Endodermal cell (in vitro differentiated cells): ENCODE measurements around the gene SYCN. TPM values are rescaled to one million over a fixed set of nuclear protein-coding genes. Genes with fewer than 3 reads are reported as not detected.

Experiments used
- DNase-seq: peaks from one replicate; pipeline ENCODE4 v3.0.0-alpha.2; 2017
- H3K27ac ChIP-seq: 2 replicates; pipeline ENCODE4 v1.5.1; 2013; ENCODE audit warnings: mild to moderate bottlenecking, low read depth, low read length, moderate library complexity
- H3K27me3 ChIP-seq: 2 replicates; pipeline ENCODE4 v1.6.1; 2013; ENCODE audit warnings: mild to moderate bottlenecking, low read length, moderate library complexity; ENCODE audit not compliant: insufficient read depth, control insufficient read depth, poor library complexity, severe bottlenecking
- H3K36me3 ChIP-seq: 2 replicates; pipeline ENCODE4 v1.7.0; 2013; ENCODE audit warnings: mild to moderate bottlenecking, low read length, moderate library complexity; ENCODE audit not compliant: control insufficient read depth, insufficient read depth
- H3K4me1 ChIP-seq: one replicate; pipeline ENCODE4 v1.7.0; 2013; ENCODE audit warnings: low read length; ENCODE audit not compliant: control insufficient read depth, insufficient read depth
- H3K4me3 ChIP-seq: 2 replicates; pipeline ENCODE4 v1.5.1; 2013; ENCODE audit warnings: mild to moderate bottlenecking, low read length, moderate library complexity
- H3K9ac ChIP-seq: 2 replicates; pipeline ENCODE4 v1.6.1; 2013; ENCODE audit warnings: mild to moderate bottlenecking, low read length, moderate library complexity; ENCODE audit not compliant: poor library complexity, severe bottlenecking; ENCODE audit errors: extremely low read depth
- H3K9me3 ChIP-seq: 2 replicates; pipeline ENCODE4 v1.6.1; 2013; ENCODE audit warnings: mild to moderate bottlenecking, low read length, moderate library complexity; ENCODE audit not compliant: control insufficient read depth
- H3K27ac Mint-ChIP-seq: 2 replicates; pipeline ENCODE4 v1.8.0; 2020; ENCODE audit warnings: mixed read lengths
- H3K27me3 Mint-ChIP-seq: 2 replicates; pipeline ENCODE4 v1.8.0; 2021; ENCODE audit warnings: mild to moderate bottlenecking, mixed read lengths; ENCODE audit not compliant: insufficient read depth
- H3K36me3 Mint-ChIP-seq: 2 replicates; pipeline ENCODE4 v1.8.0; 2020; ENCODE audit warnings: low read depth, mixed read lengths
- H3K4me1 Mint-ChIP-seq: 2 replicates; pipeline ENCODE4 v1.8.0; 2020; ENCODE audit warnings: mixed read lengths
- H3K4me3 Mint-ChIP-seq: 2 replicates; pipeline ENCODE4 v1.8.0; 2020; ENCODE audit warnings: mild to moderate bottlenecking, moderate library complexity, mixed read lengths
- H3K9me3 Mint-ChIP-seq: 2 replicates; pipeline ENCODE4 v1.8.0; 2020; ENCODE audit warnings: mild to moderate bottlenecking, mixed read lengths
- WGBS, 2 experiments: methylation state at CpG; one replicate each; pipeline versions ENCODE4 v1.1.5 to v1.1.7; 2013; ENCODE audit warnings: missing lambda C conversion rate in 2 of 2, mixed read lengths in 1 of 2; ENCODE audit not compliant: insufficient coverage in 1 of 2, insufficient read length in 1 of 2; 5-methylcytosine and 5-hydroxymethylcytosine counted together
- total RNA-seq, 2 donors: library from RNA; stranded (reverse); fragmentation: NEBNext Ultra II Directional in 1 of 2; extraction: Animal tissue kit (Norgen Biotek cat#: 25700) in 1 of 2; gene quantifications; 2 replicates in 1 of 2; 3 replicates in 1 of 2; pipeline ENCODE4 v1.2.1, GENCODE V29; 2021
- TF ChIP-seq, protein P1 (sequence below): fragments of 200-600 bp; sonication (generic); conservative IDR thresholded peaks from 2 replicates; pipeline ENCODE4 v1.5.0; 2021; ENCODE audit warnings: antibody characterized with exemption, mild to moderate bottlenecking

SYCN gene
- total RNA-seq, 2 donors from 2014 or later: not detected

DNA sequence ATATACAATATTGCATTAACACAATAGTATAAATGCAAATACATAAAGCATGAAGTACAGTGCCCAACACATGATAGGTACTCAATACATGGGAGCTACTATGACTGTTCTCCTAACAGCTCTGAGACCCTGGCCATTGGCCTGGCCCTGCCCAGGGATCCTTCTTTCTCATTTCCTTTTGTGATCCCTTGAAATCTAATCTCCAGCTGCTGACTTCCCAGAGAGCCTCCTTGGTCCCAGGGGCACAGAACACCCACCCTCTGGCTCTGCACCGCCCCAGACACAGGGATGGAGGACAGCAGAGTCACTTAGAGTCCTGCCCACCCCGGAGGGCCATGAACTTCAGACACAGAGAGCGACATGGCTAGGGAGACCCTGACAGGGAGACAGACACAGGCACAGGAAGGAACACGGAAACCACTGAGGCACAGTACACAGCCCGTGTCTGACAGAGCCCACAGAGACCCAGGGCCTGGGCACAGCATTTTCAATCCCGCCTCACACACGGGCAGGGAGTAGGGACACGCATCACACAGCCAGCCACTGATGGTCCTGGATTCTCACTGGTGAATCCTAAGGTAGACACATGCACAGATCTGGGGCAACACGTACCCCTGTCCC lies 4.2 kb upstream of the SYCN start:
- H3K4me3 Mint-ChIP-seq: no peak overlapping the region
- Histone ChIP-seq H3K27ac (no peak overlapping the region), H3K9ac (no peak overlapping the region), H3K4me1 (no peaks in the 10 kb centered on the region), H3K36me3 (no peaks in the 10 kb centered on the region), H3K9me3 (no peaks in the 10 kb centered on the region), H3K4me3 (no peak overlapping the region), H3K27me3 (peaks cover 15% of the 10 kb centered on the region)
- WGBS, 2 experiments: 86 to 89% methylated on average over 7 to 9 of the region's 9 CpGs
- H3K27ac Mint-ChIP-seq: no peak overlapping the region
- peaks cover 37% of the 10 kb centered on the region for H3K27me3 Mint-ChIP-seq
- TF ChIP-seq, protein P1, sequence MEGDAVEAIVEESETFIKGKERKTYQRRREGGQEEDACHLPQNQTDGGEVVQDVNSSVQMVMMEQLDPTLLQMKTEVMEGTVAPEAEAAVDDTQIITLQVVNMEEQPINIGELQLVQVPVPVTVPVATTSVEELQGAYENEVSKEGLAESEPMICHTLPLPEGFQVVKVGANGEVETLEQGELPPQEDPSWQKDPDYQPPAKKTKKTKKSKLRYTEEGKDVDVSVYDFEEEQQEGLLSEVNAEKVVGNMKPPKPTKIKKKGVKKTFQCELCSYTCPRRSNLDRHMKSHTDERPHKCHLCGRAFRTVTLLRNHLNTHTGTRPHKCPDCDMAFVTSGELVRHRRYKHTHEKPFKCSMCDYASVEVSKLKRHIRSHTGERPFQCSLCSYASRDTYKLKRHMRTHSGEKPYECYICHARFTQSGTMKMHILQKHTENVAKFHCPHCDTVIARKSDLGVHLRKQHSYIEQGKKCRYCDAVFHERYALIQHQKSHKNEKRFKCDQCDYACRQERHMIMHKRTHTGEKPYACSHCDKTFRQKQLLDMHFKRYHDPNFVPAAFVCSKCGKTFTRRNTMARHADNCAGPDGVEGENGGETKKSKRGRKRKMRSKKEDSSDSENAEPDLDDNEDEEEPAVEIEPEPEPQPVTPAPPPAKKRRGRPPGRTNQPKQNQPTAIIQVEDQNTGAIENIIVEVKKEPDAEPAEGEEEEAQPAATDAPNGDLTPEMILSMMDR: no peak
- no peaks in the 10 kb centered on the region for H3K36me3 Mint-ChIP-seq
- H3K4me1 Mint-ChIP-seq: no peaks in the 10 kb centered on the region
- H3K9me3 Mint-ChIP-seq: no peaks in the 10 kb centered on the region
- no peak for DNase-seq

DNA sequence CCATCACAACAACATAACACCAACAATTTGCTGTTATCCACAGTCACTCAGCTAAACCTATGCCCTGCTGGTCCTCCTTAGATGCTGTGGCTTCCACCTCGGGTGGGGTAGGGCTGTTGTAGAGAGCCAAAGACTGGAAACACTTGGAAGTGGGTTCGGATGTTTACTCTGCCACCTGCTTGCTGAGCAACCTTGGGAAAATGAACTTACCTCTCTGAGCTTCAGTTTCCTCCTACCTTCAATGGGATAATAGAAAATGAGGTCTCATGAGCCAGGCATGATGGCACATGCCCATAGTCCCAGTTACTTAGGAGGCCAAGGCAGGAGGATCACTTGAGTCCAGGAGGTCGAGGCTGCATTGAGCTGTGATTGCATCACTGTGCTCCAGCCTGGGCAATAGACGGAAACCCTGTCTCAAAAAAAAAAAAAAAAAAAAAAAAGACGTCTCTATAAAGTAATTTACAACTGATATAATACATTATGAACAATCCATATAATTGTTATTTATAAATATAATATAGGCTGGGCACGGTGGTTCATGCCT lies 3.3 kb upstream of the SYCN start:
- no peaks in the 10 kb centered on the region for H3K9me3 Mint-ChIP-seq
- H3K27me3 ChIP-seq: peaks cover 23% of the 10 kb centered on the region
- H3K9me3 ChIP-seq: no peaks in the 10 kb centered on the region
- H3K4me1 Mint-ChIP-seq: no peaks in the 10 kb centered on the region
- WGBS, 2 experiments: 77 to 86% methylated on average over 2 to 4 of the region's 6 CpGs
- peaks cover 46% of the 10 kb centered on the region for H3K27me3 Mint-ChIP-seq
- no peak overlapping the region for H3K9ac ChIP-seq
- no peak overlapping the region for H3K27ac ChIP-seq
- DNase-seq: no peak
- H3K36me3 ChIP-seq: no peaks in the 10 kb centered on the region
- TF ChIP-seq, protein P1: no peak
- no peaks in the 10 kb centered on the region for H3K36me3 Mint-ChIP-seq
- H3K27ac Mint-ChIP-seq: no peak overlapping the region
- no peak overlapping the region for H3K4me3 ChIP-seq
- no peaks in the 10 kb centered on the region for H3K4me1 ChIP-seq
- H3K4me3 Mint-ChIP-seq: no peak overlapping the region

DNA sequence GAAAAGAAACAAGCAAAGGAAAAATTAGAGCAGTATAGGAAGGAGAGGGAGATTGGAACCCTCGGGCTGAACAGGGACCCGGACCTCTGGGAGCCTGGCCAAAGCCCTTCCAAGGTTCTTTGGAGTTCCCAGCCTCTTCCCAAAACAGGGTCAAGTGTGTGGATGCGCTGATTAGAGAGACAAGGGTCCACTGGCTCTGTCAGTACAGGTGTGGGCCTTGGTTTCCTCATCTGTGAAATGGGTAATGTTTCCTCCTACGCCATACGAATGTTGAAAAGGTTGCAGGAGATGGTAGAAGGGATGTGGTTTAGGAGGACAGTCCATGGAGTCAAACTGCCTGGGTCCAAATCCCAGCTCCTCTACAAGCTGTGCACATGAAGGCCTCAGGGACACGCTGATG lies 2.1 kb upstream of the SYCN start:
- H3K4me3 Mint-ChIP-seq: no peak overlapping the region
- H3K27ac ChIP-seq: no peak overlapping the region
- WGBS, 2 experiments: 85 to 94% methylated on average over 4 to 6 of the region's 6 CpGs

More for the DNA sequence above, 2.1 kb upstream of the SYCN start:
- no peaks in the 10 kb centered on the region for H3K9me3 ChIP-seq
- no peak for DNase-seq
- no peak overlapping the region for H3K4me3 ChIP-seq
- TF ChIP-seq, protein P1: no peak
- Mint-ChIP-seq H3K36me3 (no peaks in the 10 kb centered on the region), H3K9me3 (no peaks in the 10 kb centered on the region), H3K27me3 (peaks cover 55% of the 10 kb centered on the region), H3K4me1 (no peaks in the 10 kb centered on the region), H3K27ac (no peak overlapping the region)
- no peaks in the 10 kb centered on the region for H3K36me3 ChIP-seq
- peaks cover 23% of the 10 kb centered on the region for H3K27me3 ChIP-seq
- H3K9ac ChIP-seq: no peak overlapping the region
- H3K4me1 ChIP-seq: no peaks in the 10 kb centered on the region
